ENCODE measurements around the gene KAT6B.

DNA sequence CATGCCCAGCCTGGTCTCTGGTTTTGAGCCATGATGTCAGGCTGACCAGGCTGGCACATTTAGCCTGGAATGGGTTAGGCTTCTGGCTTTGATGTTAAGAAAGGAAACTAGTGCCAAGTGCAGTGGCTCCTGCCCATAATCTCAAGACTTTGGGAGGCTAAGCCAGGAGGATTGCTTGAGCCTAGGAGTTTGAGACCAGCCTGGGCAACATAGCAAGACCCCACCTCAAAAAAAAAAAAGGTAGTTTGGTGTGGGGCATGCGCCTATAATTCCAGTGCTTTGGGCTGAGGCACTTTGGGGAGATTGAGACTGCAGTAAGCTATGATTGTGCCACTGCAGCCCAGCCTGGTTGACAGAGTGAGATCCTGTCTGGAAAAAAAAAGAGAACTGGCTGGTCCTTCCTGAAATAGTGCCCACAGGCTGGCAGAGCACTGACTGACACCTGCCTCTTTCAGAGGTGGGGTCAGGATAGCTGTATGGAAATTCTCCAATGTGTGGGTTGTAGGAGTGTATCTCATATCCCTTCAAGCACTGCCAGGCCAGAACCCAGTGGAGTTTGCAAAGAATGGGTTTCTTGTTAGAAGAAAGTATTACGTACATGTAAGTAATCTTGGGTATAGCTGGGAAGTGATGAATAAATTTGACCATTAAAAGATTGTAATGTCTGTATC is 61.3 kb downstream of the KAT6B start:
- TF ChIP-seq, protein P1, sequence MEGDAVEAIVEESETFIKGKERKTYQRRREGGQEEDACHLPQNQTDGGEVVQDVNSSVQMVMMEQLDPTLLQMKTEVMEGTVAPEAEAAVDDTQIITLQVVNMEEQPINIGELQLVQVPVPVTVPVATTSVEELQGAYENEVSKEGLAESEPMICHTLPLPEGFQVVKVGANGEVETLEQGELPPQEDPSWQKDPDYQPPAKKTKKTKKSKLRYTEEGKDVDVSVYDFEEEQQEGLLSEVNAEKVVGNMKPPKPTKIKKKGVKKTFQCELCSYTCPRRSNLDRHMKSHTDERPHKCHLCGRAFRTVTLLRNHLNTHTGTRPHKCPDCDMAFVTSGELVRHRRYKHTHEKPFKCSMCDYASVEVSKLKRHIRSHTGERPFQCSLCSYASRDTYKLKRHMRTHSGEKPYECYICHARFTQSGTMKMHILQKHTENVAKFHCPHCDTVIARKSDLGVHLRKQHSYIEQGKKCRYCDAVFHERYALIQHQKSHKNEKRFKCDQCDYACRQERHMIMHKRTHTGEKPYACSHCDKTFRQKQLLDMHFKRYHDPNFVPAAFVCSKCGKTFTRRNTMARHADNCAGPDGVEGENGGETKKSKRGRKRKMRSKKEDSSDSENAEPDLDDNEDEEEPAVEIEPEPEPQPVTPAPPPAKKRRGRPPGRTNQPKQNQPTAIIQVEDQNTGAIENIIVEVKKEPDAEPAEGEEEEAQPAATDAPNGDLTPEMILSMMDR (IDR thresholded peaks at IDR 0.05) = no peak
- TF ChIP-seq POLR2AphosphoS5 (IDR thresholded peaks at IDR 0.05) = no peak
